Kidney (tissue), 14 donors: Measurements from ENCODE around the gene TEKT4. TPM values are rescaled to one million over a fixed set of nuclear protein-coding genes. Genes with fewer than 3 reads are reported as not detected.

ENCODE experiments used
- DNase-seq, 5 donors: peaks; one replicate each; pipeline ENCODE4 v3.0.0-alpha.2; 2013 to 2020
- FAIRE-seq: peaks from 2 replicates; lab custom pipeline; 2012; peaks lifted over from hg19 to GRCh38; lab: Jason Lieb, UNC
- H3K27ac ChIP-seq, 2 donors: one replicate each; pipeline ENCODE4 v1.7.0; 2013; ENCODE audit warnings: low read depth in 2 of 2, low read length in 2 of 2, inconsistent platforms in 1 of 2
- H3K27me3 ChIP-seq: one replicate; pipeline ENCODE4 v1.7.1; 2013; ENCODE audit warnings: low read length, inconsistent platforms; ENCODE audit not compliant: control insufficient read depth, insufficient read depth
- H3K36me3 ChIP-seq, 3 donors: one replicate each; pipeline versions ENCODE4 v1.7.0 to v1.7.1; 2013; ENCODE audit warnings: low read length in 3 of 3, control low read depth in 1 of 3, inconsistent platforms in 1 of 3; ENCODE audit not compliant: insufficient read depth in 3 of 3, control insufficient read depth in 2 of 3
- H3K4me1 ChIP-seq, 3 donors: one replicate each; pipeline versions ENCODE4 v1.7.0 to v1.7.1; 2013; ENCODE audit warnings: low read length in 3 of 3, inconsistent platforms in 1 of 3, low read depth in 1 of 3; ENCODE audit not compliant: control insufficient read depth in 2 of 3, insufficient read depth in 2 of 3
- H3K4me3 ChIP-seq, 3 donors: one replicate each; pipeline versions ENCODE4 v1.7.0 to v1.8.1; 2013; ENCODE audit warnings: low read length in 3 of 3, control low read depth in 1 of 3, inconsistent platforms in 1 of 3
- H3K9ac ChIP-seq, 3 donors: one replicate each; pipeline versions ENCODE4 v1.7.0 to v1.7.1; 2013; ENCODE audit warnings: low read length in 3 of 3, control low read depth in 1 of 3, inconsistent platforms in 1 of 3
- H3K9me3 ChIP-seq, 3 donors: one replicate each; pipeline versions ENCODE4 v1.7.0 to v1.7.1; 2013; ENCODE audit warnings: low read length in 3 of 3, control low read depth in 1 of 3, inconsistent platforms in 1 of 3; ENCODE audit not compliant: control insufficient read depth in 2 of 3, insufficient read depth in 1 of 3
- intact Hi-C: fragments of 100-400 bp; cut with DNase I; formaldehyde crosslinking; loops from one replicate; pipeline ENCODE4 v1.11.1; 2022
- polyA plus RNA-seq: library from polyadenylated mRNA; stranded (reverse); fragments of 350-450 nt; fragmentation: Illumina TruSeq; extraction: RNeasy Lipid Tissue Mini Kit (QIAGEN cat#74804); gene quantifications from one replicate; pipeline ENCODE4 v1.2.3, GENCODE V29; 2014; ENCODE audit warnings: low read depth, low replicate concordance; ENCODE audit not compliant: insufficient read depth
- total RNA-seq: library from RNA; stranded (reverse); fragmentation: NEBNext Ultra II Directional; extraction: Animal tissue kit (Norgen Biotek cat#: 25700); gene quantifications from one replicate; pipeline ENCODE4 v1.2.1, GENCODE V29; 2021
- TF ChIP-seq, protein P1 (sequence below): IDR thresholded peaks from 3 replicates; pipeline ENCODE4 v1.5.1; 2012; ENCODE audit warnings: mild to moderate bottlenecking, moderate library complexity, borderline replicate concordance; ENCODE audit not compliant: insufficient read depth; ENCODE audit errors: extremely low read depth
- donor health status: control.
- donor health status: control.
- donor health status: control.
- donor health status: control.
- donor health status: control.
- donor health status: DM: yes; HTN: yes; CAD: no.
- donor health status: Normal renal cell carcinoma (clear cell type).

TEKT4 gene
- total and polyA plus RNA-seq, 2 donors from 2014 or later, result 0.16 TPM; not detected in 1

DNA sequence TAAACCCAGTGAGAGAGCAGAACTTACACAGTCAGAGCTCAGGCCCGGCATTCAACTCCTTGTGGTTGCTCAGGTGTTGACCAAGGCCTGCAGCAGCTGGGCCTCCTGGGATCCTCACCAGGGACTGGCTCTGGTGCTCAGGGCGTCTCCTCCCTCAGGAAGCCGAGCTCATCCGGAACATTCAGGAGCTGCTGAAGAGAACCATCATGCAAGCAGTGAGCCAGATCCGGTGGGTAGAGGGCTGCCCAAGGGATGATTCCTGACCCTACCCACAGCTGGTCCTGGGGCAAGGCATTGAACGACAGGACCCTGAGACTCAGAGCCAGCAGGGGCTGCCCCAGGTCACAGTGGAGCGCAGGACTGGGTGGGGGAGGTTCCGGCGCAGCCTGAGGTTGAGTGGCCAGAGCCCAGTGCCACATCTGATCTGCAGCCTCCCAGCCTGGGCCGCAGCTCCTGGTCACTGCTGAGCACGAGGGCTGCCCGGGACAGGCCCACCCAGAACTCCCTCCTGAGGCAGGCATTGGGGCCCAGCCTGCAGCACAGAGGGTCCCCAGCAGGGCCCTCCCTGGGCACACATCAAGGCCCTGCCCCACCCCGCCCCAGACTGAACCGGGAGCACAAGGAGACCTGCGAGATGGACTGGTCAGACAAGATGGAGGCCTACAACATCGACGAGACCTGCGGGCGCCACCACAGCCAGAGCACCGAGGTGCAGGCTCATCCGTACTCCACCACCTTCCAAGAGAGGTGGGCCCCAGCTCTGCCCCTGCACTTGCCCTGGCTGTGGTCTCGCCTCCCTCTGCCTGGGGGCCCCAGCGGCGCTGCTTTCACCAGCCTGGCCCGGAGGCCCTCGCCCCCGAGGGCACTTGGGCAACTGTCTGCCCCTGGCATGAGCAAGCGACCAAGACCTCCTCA is 2.4 kb downstream of the TEKT4 start:
- H3K4me3 ChIP-seq, result no peak overlapping the region
- no peaks in the 10 kb centered on the region for H3K36me3 ChIP-seq
- no peaks in the 10 kb centered on the region for H3K9me3 ChIP-seq
- TF ChIP-seq, protein P1, sequence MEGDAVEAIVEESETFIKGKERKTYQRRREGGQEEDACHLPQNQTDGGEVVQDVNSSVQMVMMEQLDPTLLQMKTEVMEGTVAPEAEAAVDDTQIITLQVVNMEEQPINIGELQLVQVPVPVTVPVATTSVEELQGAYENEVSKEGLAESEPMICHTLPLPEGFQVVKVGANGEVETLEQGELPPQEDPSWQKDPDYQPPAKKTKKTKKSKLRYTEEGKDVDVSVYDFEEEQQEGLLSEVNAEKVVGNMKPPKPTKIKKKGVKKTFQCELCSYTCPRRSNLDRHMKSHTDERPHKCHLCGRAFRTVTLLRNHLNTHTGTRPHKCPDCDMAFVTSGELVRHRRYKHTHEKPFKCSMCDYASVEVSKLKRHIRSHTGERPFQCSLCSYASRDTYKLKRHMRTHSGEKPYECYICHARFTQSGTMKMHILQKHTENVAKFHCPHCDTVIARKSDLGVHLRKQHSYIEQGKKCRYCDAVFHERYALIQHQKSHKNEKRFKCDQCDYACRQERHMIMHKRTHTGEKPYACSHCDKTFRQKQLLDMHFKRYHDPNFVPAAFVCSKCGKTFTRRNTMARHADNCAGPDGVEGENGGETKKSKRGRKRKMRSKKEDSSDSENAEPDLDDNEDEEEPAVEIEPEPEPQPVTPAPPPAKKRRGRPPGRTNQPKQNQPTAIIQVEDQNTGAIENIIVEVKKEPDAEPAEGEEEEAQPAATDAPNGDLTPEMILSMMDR, result no peak
- DNase-seq (peak in 1 of 5 donors; percentile 82), FAIRE-seq (no peak)
- H3K4me1 ChIP-seq, result peaks cover 0 to 2% (median 0%) of the 10 kb centered on the region in 3 donors
- no peak overlapping the region for H3K27ac ChIP-seq
- intact Hi-C loops, result no loop called here
- peaks cover 2% of the 10 kb centered on the region for H3K27me3 ChIP-seq
- H3K9ac ChIP-seq, result no peak overlapping the region

DNA sequence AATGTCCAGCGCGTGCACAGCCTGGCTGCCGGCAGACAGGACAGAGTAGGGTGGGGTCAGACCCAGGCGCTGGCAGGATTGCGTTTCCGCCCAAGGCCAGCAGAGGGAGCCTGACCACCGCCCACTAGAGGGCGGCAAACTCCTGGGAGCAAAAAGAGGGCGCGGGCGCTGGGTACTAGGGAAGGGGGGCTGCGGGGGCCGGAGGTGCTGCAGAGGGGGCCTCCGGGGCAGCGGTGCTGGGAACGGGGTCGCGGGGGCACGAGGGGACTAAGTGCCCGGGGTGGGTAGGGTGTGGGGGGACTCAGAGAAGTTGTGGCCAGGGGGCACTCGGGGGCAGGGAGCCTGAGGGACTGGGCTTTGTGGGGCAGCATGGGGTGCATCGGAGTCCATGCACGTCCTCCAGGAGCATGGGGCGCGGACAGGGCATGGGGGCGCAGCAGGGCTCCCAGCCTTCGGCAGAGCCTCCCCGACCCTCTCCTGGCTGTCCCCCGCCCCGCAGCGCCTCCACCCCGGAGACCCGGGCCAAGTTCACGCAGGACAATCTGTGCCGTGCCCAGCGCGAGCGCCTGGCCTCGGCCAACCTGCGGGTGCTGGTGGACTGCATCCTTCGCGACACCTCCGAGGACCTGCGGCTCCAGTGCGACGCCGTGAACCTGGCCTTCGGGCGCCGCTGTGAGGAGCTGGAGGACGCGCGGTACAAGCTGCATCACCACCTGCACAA is 3.2 kb downstream of the TEKT4 start:
- Histone ChIP-seq H3K27ac (no peak overlapping the region), H3K4me1 (peaks cover 0 to 2% (median 0%) of the 10 kb centered on the region in 3 donors), H3K9me3 (no peaks in the 10 kb centered on the region), H3K36me3 (no peaks in the 10 kb centered on the region), H3K4me3 (no peak overlapping the region), H3K27me3 (peaks cover 2% of the 10 kb centered on the region), H3K9ac (no peak overlapping the region)
- FAIRE-seq (no peak), DNase-seq (peak; percentile 66 to 84 (median 70))
- intact Hi-C loops, result no loop called here
- TF ChIP-seq, protein P1, result peak; percentile 81

DNA sequence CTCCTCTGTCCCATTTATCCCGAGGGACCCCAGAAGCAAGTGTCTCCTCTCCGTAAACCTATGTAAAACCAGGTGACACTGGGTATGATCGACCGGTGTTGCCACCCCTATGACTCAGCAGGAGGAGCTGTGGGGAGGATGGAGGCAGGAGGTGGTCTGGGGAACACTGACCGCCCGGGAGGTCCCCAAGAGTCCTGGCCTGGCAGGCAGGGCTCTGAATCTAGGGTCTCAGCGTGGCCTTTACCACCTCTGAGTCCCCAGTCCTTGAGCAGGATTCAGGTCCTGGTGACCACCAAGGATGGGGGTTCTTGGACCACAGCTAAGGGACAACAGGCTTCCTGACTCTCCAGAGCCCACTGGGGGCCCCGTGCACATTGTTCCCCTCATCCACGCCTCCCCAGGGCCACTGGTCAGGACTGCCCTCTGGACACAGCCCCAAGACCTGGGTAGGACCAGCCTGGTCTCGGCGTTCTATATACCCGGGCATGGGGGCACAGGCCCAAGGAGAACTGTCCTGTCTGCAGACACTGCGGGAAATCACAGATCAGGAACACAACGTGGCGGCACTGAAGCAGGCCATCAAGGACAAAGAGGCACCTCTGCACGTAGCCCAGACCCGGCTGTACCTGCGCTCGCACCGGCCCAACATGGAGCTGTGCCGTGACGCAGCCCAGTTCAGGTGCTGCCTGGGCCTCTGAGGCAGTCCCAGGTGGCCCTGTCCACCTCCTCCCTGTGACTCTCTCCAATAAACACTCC is 4.0 kb downstream of the TEKT4 start:
- peaks cover 0 to 2% (median 0%) of the 10 kb centered on the region in 3 donors for H3K4me1 ChIP-seq
- no peaks in the 10 kb centered on the region for H3K9me3 ChIP-seq
- H3K4me3 ChIP-seq, result no peak overlapping the region
- H3K27ac ChIP-seq, result no peak overlapping the region
- DNase-seq (peak in 1 of 5 donors; percentile 33), FAIRE-seq (no peak)
- no peak overlapping the region for H3K9ac ChIP-seq
- intact Hi-C loops, result no loop called here
- peaks cover 2% of the 10 kb centered on the region for H3K27me3 ChIP-seq
- TF ChIP-seq, protein P1, result no peak
- H3K36me3 ChIP-seq, result no peaks in the 10 kb centered on the region
